Fibroblast of pulmonary artery (primary cell): Measurements from ENCODE around the gene LDLRAD4.
A peak's percentile ranks its signal among the peaks of the same experiment; 100 is the strongest.

Experiments used
- DNase-seq: peaks from one replicate; pipeline ENCODE4 v3.0.0-alpha.2; 2010; ENCODE audit warnings: low read depth
- H3K4me3 ChIP-seq: replicated peaks from 2 replicates; pipeline ENCODE4 v1.5.1; 2011; ENCODE audit warnings: low read depth, mild to moderate bottlenecking, control low read depth, low read length, moderate library complexity
- TF ChIP-seq, protein P1 (sequence below): IDR thresholded peaks from 2 replicates; pipeline ENCODE4 v1.5.1; 2011; ENCODE audit warnings: mild to moderate bottlenecking, control low read depth, low read length, inconsistent platforms; ENCODE audit errors: missing control alignments

LDLRAD4 gene

GRCh38 chr18:13276530-13277520, 58.3 kb downstream of the LDLRAD4 start:
- H3K4me3 ChIP-seq, result no peak overlapping the region
- no peak for DNase-seq
- TF ChIP-seq, protein P1, sequence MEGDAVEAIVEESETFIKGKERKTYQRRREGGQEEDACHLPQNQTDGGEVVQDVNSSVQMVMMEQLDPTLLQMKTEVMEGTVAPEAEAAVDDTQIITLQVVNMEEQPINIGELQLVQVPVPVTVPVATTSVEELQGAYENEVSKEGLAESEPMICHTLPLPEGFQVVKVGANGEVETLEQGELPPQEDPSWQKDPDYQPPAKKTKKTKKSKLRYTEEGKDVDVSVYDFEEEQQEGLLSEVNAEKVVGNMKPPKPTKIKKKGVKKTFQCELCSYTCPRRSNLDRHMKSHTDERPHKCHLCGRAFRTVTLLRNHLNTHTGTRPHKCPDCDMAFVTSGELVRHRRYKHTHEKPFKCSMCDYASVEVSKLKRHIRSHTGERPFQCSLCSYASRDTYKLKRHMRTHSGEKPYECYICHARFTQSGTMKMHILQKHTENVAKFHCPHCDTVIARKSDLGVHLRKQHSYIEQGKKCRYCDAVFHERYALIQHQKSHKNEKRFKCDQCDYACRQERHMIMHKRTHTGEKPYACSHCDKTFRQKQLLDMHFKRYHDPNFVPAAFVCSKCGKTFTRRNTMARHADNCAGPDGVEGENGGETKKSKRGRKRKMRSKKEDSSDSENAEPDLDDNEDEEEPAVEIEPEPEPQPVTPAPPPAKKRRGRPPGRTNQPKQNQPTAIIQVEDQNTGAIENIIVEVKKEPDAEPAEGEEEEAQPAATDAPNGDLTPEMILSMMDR, result no peak

GRCh38 chr18:13278062-13278630, 59.6 kb downstream of the LDLRAD4 start:
- H3K4me3 ChIP-seq, result no peak overlapping the region
- TF ChIP-seq, protein P1, result no peak
- DNase-seq, result no peak

- TF ChIP-seq, protein P1, result no peak
- H3K4me3 ChIP-seq, result no peak overlapping the region
- no peak for DNase-seq
These were observed 60.9 kb downstream of the LDLRAD4 start for GRCh38 chr18:13279181-13280069.

DNA sequence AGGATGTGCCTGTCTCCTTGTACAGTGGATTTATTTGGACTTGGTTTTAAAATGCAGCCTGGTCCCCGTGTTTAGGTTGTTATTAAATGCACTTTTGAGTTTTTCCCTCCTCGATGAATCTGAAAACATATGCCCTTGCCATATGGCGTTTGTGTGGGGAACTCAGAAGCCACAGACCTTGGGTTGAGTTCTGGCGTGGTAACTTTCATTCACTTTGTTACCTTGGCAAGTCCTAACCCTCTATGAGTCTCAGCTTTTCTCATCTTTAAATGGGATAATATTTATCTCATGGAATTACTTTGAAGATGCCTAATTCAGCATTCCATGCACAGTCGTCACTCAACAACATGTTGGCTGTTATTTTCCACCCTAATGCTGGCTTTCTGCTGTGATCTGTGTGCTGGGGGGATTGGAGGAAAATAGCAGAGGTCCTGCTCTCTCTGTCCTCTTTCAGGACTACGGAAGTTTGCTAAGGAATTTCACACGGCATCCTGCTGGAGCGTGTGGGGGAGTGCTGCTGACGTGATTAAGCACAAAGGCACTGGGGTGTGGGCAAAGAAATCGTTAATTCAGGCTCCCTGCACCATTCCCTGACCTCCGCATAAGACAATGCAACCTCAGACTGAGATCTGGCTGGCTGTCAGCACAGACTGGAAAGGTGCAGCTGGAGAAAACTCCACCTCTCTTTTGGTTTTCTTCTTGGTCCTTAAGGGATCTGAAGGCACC, 61.7 kb downstream of the LDLRAD4 start:
- no peak overlapping the region for H3K4me3 ChIP-seq
- TF ChIP-seq, protein P1, result no peak
- DNase-seq, result peak; percentile 17

DNA sequence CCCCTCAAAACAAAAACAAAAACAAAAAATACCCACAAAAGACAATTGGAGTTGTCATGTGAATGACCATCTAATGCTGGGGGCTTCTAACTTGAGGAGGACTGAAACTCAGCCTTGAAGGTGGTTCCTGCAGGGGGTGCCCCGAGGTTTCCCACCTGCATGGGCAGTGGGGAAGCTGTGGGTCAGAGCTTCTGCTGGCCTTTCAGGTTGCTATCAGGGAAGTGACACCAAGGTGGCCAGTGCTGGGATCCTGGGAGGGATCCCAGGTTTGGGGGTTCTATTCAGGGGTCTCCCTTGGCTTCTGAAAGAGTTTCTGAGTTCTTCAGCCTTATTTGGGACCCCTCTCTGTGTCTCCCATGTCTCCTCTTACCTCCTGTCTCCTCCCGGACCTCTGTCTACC, 62.8 kb downstream of the LDLRAD4 start:
- TF ChIP-seq, protein P1, result no peak
- DNase-seq, result no peak
- no peak overlapping the region for H3K4me3 ChIP-seq

DNA sequence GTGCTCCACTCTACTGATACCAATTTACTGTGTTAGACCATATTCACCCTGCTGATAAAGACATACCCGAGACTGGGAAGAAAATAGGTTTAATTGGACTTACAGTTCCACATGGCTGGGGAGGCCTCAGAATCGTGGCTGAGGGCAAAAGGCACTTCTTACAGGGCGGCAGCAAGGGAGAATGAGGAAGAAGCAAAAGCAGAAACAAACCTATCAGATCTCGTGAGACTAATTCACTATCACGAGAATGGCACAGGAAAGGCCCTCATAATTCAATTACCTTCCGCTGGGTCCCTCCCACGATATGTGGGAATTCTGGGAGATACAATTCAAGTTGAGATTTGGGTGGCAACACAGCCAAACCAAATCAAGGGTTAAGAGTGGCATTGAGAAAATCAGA, 65.2 kb downstream of the LDLRAD4 start:
- TF ChIP-seq, protein P1, result no peak

More for the DNA sequence above, 65.2 kb downstream of the LDLRAD4 start:
- DNase-seq, result no peak
- no peak overlapping the region for H3K4me3 ChIP-seq
